Naive thymus-derived CD8-positive, alpha-beta T cell (primary cell): Measurements from ENCODE around the gene PARP1. TPM values are rescaled to one million over a fixed set of nuclear protein-coding genes. Genes with fewer than 3 reads are reported as not detected.
"Not testable (repeated sequence)": the region's sequence is repeated elsewhere in the genome, so short reads cannot be mapped to it uniquely, and the experiment has no call there.

Experiments used
- ATAC-seq, 2 donors: fragments of 150-1000 bp; cut with Tn5 transposase in 1 of 2; sonication (Bioruptor Pico), chemical (Tn5 transposase) in 1 of 2; 1 replicate in 1 of 2; 2 replicates in 1 of 2; pipeline ENCODE4 v1.10.0; 2021; ENCODE audit warnings: mild to moderate bottlenecking in 2 of 2, moderate library complexity in 2 of 2
- POLR2A ChIA-PET: fragments of 350-600 bp; sonication (Branson Sonifier 250); formaldehyde crosslinking; loops from one replicate; lab custom pipeline; 2021; ENCODE audit warnings: antibody characterized with exemption; lab: Charles Lee
- DNase-seq, 10 donors: peaks; one replicate each; pipeline versions ENCODE4 v3.0.0 to v3.0.0-alpha.2; 2020 to 2022
- H3K27ac Mint-ChIP-seq, 10 donors: one replicate each; pipeline ENCODE4 v1.8.0; 2020 to 2022; ENCODE audit warnings: mild to moderate bottlenecking in 10 of 10, mixed read lengths in 10 of 10, moderate library complexity in 4 of 10, inconsistent platforms in 1 of 10
- H3K27me3 Mint-ChIP-seq, 5 donors: one replicate each; pipeline ENCODE4 v1.8.0; 2021 to 2022; ENCODE audit warnings: mixed read lengths in 5 of 5
- H3K36me3 Mint-ChIP-seq, 3 donors: one replicate each; pipeline ENCODE4 v1.8.0; 2020 to 2022; ENCODE audit warnings: mixed read lengths in 3 of 3, mild to moderate bottlenecking in 2 of 3, inconsistent platforms in 1 of 3
- H3K4me1 Mint-ChIP-seq, 4 donors: one replicate each; pipeline ENCODE4 v1.8.0; 2021 to 2022; ENCODE audit warnings: mixed read lengths in 4 of 4
- H3K4me3 Mint-ChIP-seq, 10 donors: one replicate each; pipeline ENCODE4 v1.8.0; 2020 to 2022; ENCODE audit warnings: mild to moderate bottlenecking in 10 of 10, mixed read lengths in 10 of 10, moderate library complexity in 6 of 10, inconsistent platforms in 1 of 10
- H3K9me3 Mint-ChIP-seq, 9 donors: one replicate each; pipeline ENCODE4 v1.8.0; 2020 to 2022; ENCODE audit warnings: mixed read lengths in 9 of 9, mild to moderate bottlenecking in 3 of 9, inconsistent platforms in 1 of 9, moderate library complexity in 1 of 9
- polyA plus RNA-seq, 3 donors: library from polyadenylated mRNA; unstranded; fragments of 300-500 nt; fragmentation: Illumina TruSeq; gene quantifications; one replicate each; pipeline ENCODE4 v1.2.3, GENCODE V29; 2021
- total RNA-seq, 8 experiments: library from RNA in 2 of 8; stranded (reverse) in 2 of 8; gene quantifications; one replicate each; pipeline ENCODE4 v1.2.3 and lab custom pipeline; 2021 to 2026

Gene PARP1
- total and polyA plus RNA-seq, 5 experiments from 2014 or later, result 98.6 to 128 (median 103) TPM

DNA sequence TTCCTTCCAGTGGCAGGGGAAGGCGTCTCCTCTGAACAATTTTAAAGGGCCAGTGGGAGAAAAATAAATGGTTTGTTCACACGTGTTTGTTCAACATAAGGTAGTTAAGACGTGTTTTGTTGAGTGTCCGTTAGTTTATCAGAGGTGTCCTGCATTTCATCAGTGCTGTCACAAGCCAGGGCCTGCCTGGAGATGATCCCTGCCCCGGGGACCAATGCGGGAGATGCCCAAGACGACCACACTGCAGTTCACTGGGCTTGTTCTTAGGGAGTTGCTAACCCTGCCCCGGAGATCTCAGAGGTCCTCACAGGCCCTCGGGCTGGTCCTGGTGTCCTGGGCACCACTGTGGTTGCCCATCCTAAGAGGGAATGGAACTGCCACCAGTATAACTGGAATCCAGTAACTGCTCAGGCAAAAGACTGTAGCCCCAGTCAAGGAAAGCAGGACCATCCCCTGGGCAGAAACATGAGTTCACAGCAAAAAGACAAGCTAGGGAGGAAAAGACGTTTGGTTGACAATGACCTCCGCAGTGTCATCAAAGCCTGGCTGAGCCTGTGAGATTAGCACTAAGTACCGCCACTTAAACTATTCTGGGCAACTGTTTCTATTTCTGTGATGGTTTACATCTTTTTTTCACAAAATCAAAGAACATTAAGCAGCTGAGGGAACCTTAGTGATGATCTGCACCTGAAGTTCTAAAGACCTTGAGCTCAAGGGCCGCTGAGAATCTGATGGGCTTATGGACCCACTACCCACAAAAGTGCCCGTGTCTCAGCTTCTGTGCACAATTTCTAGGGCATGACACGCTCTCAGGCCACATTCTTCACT is 54.0 kb downstream of the PARP1 start:
- ATAC-seq (no peak), DNase-seq (no peak)
- Mint-ChIP-seq H3K36me3 (peaks cover 0 to 22% (median 0%) of the 10 kb centered on the region in 3 donors), H3K4me3 (no peak overlapping the region), H3K27ac (peak overlapping the region in 2 of 10 donors; percentile 52 to 79), H3K4me1 (peaks cover 0 to 7% (median 3%) of the 10 kb centered on the region in 4 donors), H3K9me3 (no peaks in the 10 kb centered on the region), H3K27me3 (no peaks in the 10 kb centered on the region)
- POLR2A ChIA-PET, result no interaction called here

DNA sequence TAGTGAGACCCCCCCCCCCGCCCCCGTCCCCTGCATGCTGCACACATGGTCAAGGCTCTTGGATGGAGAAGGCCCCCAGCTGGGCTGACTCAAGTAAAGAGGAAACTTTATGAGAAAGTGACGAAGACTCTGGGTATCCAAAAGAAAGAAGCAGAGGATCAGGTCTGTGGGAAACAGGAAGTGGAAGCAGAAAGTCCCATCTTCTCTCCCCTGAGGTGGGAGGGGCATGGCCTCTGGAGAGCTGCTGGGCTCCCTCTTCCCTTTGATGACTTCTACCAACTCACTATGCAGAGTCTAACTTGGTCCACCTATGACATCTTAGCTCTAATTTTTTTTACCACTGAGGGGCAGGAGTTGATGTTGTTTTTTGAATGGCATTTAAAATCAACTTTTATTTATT is 56.2 kb downstream of the PARP1 start:
- Mint-ChIP-seq H3K9me3 (no peaks in the 10 kb centered on the region), H3K27me3 (peaks cover 0 to 1% (median 0%) of the 10 kb centered on the region in 5 donors), H3K36me3 (peaks cover 0 to 5% (median 0%) of the 10 kb centered on the region in 3 donors), H3K4me1 (peaks cover 0 to 7% (median 4%) of the 10 kb centered on the region in 4 donors), H3K4me3 (no peak overlapping the region), H3K27ac (no peak overlapping the region)
- POLR2A ChIA-PET, result no interaction called here
- no peak for DNase-seq
- no peak for ATAC-seq

DNA sequence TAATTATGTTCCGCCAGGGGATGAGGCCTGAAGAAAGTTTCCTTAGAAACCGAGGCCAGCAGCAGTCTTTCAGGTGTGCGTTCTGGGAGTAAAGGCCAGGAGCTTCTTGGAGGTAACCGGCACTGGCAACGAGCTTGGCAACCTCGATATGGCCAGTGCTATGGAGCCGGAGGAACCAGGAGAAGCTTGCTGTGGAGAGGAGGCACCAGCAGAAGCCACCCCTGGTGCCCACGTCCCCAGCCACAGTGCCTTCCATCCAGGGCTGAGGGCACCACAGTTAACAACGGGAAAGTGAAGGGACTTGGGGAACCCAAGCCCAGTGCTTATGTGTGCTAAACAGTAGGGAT is 57.4 kb downstream of the PARP1 start:
- DNase-seq (no peak), ATAC-seq (no peak)
- POLR2A ChIA-PET, result no interaction called here
- peak overlapping the region in 1 of 10 donors; percentile 10 for H3K27ac Mint-ChIP-seq
- H3K36me3 Mint-ChIP-seq, result no peaks in the 10 kb centered on the region
- no peaks in the 10 kb centered on the region for H3K9me3 Mint-ChIP-seq
- H3K27me3 Mint-ChIP-seq, result peaks cover 0 to 1% (median 0%) of the 10 kb centered on the region in 5 donors
- H3K4me3 Mint-ChIP-seq, result no peak overlapping the region
- peaks cover 0 to 6% (median 4%) of the 10 kb centered on the region in 4 donors for H3K4me1 Mint-ChIP-seq

DNA sequence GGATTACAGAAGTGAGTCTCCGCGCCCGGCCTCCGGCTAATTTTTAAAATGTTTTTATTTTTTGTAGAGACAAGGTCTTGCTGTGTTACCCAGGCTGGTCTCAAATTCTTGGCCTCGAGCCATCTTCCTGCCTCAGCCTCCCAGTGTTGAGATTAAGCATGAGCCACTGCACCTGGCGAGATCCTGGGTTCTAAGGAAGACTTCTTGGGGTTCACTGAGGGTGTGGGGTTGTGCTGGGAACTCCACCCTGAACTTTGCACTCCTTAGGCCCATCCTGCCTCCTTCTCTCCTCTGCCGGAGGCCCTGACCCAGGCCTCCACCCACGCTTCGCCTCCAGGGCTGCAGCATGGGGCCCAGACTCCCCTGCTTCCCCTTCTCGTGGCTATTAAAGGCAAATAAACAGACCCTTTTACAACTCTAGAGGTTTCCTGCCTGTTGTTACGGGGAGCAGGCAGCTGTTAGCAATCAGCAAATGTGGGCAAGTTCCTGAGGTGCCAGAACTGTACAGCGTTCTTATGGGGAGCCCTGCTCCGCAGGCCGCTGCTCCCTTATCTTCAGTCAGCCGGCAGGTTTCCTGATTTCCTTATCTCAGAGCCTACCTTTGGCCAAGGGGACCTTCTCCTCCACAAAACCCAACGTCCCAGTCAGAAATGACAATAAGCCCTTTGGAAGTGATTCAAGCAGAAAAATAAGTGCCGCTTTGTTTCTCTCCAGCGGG is 57.9 kb downstream of the PARP1 start:
- H3K36me3 Mint-ChIP-seq, result no peaks in the 10 kb centered on the region
- H3K27ac Mint-ChIP-seq, result no peak overlapping the region
- POLR2A ChIA-PET, result no interaction called here
- DNase-seq (no peak), ATAC-seq (no peak)
- peaks cover 0 to 4% (median 4%) of the 10 kb centered on the region in 4 donors for H3K4me1 Mint-ChIP-seq
- H3K4me3 Mint-ChIP-seq, result no peak overlapping the region
- H3K27me3 Mint-ChIP-seq, result peaks cover 0 to 1% (median 0%) of the 10 kb centered on the region in 5 donors
- H3K9me3 Mint-ChIP-seq, result no peaks in the 10 kb centered on the region

DNA sequence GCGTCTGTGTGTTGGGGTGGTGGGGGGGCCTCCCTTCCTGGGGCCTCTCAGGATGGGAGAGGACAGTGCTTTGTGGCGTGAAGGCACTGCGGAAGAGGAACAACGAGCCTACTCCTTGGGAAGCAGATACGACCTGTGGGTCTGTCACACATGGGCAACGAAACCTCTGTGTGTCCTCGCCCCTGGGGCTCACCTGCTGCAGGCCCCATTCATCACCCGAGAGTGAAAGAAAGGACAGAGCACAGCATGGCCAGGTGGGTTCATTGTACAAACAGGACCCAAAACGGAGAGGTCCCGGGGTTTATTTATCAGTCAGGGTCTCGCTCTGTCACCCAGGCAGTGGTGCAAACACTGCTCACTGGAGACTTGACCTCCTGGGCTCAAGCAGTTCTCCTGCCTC is 58.8 kb downstream of the PARP1 start:
- Mint-ChIP-seq H3K9me3 (no peaks in the 10 kb centered on the region), H3K36me3 (no peaks in the 10 kb centered on the region), H3K27ac (no peak overlapping the region), H3K4me3 (no peak overlapping the region), H3K27me3 (peaks cover 0 to 1% (median 0%) of the 10 kb centered on the region in 5 donors), H3K4me1 (peaks cover 0 to 4% (median 4%) of the 10 kb centered on the region in 4 donors)
- POLR2A ChIA-PET, result no interaction called here
- ATAC-seq (no peak), DNase-seq (no peak)

DNA sequence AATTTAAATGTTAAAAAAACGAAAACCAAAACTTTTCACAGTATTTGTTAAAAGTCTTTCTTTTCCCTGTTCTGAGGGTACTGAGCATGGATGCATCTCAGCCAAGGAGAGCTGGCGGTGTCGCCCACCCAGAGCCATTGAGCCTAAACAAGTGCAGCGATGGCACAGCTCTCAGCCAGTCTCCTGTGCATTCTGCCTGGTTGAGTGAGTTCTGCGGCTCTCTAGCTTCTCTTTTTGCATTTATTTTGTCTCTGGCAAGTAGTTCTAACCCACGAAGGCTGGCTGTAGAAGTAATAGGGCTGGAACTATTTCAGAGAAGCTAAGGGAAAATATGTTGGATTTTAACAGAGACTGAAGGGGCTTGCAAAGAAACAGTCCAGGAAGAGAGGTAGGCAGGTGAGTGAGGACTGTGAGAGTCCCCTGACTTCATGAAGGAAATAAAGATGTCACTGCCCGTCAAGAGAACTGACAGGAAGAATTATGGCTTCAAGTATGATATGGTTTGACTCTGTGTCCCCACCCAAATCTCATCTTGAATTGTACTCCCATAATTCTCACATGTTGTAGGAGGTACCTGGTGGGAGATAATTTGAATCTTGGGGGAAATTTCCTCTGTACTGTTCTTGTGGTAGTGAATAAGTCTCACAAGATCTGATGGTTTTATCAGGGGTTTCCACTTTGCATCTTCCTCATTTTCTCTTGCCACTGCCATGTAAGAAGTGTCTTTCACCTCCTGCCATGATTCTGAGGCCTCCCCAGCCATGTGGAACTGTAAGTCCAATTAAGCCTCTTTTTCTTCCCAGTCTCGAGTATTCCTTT is 63.2 kb downstream of the PARP1 start:
- no peak for DNase-seq
- Mint-ChIP-seq H3K4me3 (no peak overlapping the region), H3K9me3 (peaks cover 0 to 22% (median 8%) of the 10 kb centered on the region in 9 donors), H3K4me1 (peaks cover 0 to 4% (median 0%) of the 10 kb centered on the region in 4 donors), H3K27me3 (peaks cover 5 to 13% (median 8%) of the 10 kb centered on the region in 5 donors), H3K27ac (no peak overlapping the region), H3K36me3 (peaks cover 0 to 14% (median 12%) of the 10 kb centered on the region in 3 donors)
- POLR2A ChIA-PET, result no interaction called here
- ATAC-seq, result no peak

DNA sequence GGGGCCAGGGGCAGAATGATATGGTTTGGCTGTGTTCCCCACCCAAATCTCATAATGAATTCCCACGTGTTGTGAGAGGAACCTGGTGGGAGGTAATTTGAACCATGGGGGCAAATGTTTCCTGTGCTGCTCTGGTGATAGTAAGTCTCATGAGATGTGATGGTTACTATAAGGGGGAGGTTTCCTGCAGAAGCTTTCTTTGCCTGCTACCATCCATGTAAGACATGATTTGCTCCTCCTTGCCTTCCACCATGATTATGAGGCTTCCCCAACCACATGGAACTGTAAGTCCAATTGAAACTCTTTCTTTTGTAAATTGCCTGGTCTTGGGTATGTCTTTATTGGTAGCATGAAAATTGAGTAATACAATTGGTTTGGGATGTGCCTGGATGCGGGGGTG is 65.2 kb downstream of the PARP1 start:
- Mint-ChIP-seq H3K4me3 (no peak overlapping the region), H3K4me1 (peaks cover 0 to 2% (median 0%) of the 10 kb centered on the region in 4 donors), H3K27ac (no peak overlapping the region), H3K36me3 (peaks cover 0 to 14% (median 12%) of the 10 kb centered on the region in 3 donors), H3K9me3 (peaks cover 0 to 22% (median 8%) of the 10 kb centered on the region in 9 donors), H3K27me3 (peaks cover 5 to 13% (median 8%) of the 10 kb centered on the region in 5 donors)
- ATAC-seq (no peak), DNase-seq (no peak)
- POLR2A ChIA-PET, result no interaction called here

DNA sequence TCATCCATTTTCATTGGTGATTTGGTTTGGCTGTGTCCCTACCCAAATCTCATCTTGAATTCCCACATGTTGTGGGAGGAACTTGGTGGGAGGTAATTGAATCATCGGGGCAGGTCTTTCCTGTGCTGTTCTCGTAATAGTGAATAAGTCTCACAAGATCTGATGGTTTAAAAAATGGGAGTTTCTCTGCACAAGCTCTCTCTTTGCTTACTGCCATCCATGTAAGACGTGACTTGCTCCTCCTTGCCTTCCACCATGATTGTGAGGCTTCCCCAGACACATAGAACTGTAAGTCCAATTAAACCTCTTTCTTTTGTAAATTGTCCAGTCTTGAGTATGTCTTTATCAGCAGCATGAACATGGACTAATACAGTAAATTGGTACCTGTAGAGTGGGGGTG is 67.8 kb downstream of the PARP1 start:
- H3K27me3 Mint-ChIP-seq, result peaks cover 5 to 13% (median 8%) of the 10 kb centered on the region in 5 donors
- peaks cover 0 to 22% (median 8%) of the 10 kb centered on the region in 9 donors for H3K9me3 Mint-ChIP-seq
- ATAC-seq, DNase-seq, POLR2A ChIA-PET, H3K4me1 Mint-ChIP-seq, H3K4me3 Mint-ChIP-seq, H3K27ac Mint-ChIP-seq: not testable (repeated sequence)
- peaks cover 0 to 14% (median 12%) of the 10 kb centered on the region in 3 donors for H3K36me3 Mint-ChIP-seq

DNA sequence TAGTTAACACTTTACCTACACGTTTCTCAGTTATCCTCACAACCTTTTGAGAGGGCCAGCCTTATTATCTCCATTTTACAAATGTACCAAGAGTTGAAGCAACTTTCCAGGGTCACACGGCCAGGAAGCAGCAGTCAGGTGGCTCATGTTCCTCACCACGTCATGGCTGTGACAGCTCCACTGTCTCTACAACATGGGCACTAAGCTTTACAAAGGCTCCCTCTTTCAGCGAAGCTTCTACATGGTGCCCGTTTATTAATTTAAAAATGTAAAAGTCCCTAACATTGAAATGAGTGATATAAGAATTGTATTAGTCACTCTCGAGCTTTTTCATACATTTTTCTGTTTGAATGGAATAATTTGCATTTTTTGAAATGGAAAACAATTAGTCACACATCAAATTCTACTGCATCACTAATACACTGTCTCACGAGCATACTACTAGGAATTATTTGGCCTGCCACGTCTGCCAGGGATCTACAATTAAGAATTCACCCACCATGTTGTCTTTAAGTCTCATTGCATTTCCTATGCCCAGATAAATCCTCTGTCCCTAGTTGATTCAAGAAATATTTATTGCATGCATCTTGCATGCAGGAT is 70.5 kb downstream of the PARP1 start:
- no peak for DNase-seq
- no peak overlapping the region for H3K4me3 Mint-ChIP-seq
- H3K9me3 Mint-ChIP-seq, result peaks cover 0 to 17% (median 8%) of the 10 kb centered on the region in 9 donors
- H3K27me3 Mint-ChIP-seq, result peaks cover 5 to 13% (median 8%) of the 10 kb centered on the region in 5 donors
- no peak for ATAC-seq
- H3K27ac Mint-ChIP-seq, result no peak overlapping the region
- H3K4me1 Mint-ChIP-seq, result peaks cover 2 to 7% (median 6%) of the 10 kb centered on the region in 4 donors
- POLR2A ChIA-PET, result no interaction called here
- peaks cover 0 to 13% (median 12%) of the 10 kb centered on the region in 3 donors for H3K36me3 Mint-ChIP-seq

DNA sequence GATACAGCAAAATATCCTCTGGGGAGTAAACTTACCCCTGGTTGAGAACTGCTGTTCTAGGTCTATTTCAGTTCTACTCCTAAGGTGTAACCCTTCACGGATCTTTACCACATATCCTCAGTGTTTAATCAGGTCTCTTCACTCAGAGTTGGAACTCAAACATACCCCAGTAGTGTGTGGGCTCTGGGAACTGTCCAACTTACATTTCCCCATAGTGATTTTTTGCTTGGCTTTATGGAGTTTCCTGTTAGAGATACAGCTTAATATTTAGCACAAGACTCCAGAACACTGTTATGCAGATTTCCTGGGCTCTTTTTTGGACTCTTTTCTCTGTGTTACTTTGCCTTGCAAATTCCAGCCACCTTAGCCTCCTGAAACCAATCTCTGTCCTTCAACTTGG is 72.2 kb downstream of the PARP1 start:
- POLR2A ChIA-PET, result no interaction called here
- no peak overlapping the region for H3K4me3 Mint-ChIP-seq
- no peak for ATAC-seq
- H3K27me3 Mint-ChIP-seq, result peaks cover 4 to 8% (median 6%) of the 10 kb centered on the region in 5 donors
- H3K27ac Mint-ChIP-seq, result no peak overlapping the region
- peaks cover 0 to 9% (median 6%) of the 10 kb centered on the region in 3 donors for H3K36me3 Mint-ChIP-seq
- no peak for DNase-seq
- peaks cover 0 to 8% (median 6%) of the 10 kb centered on the region in 9 donors for H3K9me3 Mint-ChIP-seq
- peaks cover 2 to 7% (median 6%) of the 10 kb centered on the region in 4 donors for H3K4me1 Mint-ChIP-seq

DNA sequence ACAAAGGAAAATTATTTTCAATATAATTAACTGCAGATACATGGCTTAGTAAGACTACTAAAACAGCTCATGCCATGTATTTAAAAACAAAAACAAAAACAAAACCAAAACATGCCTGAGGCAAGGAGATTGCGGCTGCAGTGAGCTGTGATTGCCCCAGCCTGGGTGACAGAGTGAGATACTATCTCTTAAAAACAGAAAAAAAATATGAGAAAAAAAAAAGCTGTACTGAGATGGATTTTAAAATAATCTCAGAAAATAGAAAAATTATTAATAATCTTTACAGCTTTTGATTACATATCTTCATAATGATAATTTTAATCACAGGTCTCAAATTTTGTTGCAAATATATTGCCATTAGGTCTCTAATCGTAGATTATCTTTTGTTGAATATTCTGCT is 74.9 kb downstream of the PARP1 start:
- Mint-ChIP-seq H3K4me1 (peaks cover 0 to 7% (median 6%) of the 10 kb centered on the region in 4 donors), H3K27ac (peak overlapping the region in 2 of 10 donors; percentile 8 to 69), H3K36me3 (no peaks in the 10 kb centered on the region), H3K4me3 (peak overlapping the region in 8 of 10 donors; percentile 5 to 77 (median 55)), H3K9me3 (no peaks in the 10 kb centered on the region), H3K27me3 (peaks cover 0 to 2% (median 0%) of the 10 kb centered on the region in 5 donors)
- POLR2A ChIA-PET, result interaction anchor here (0.9 kb wide), 1 partner anchor 222 kb away, joined by 3 read pairs; no protein-coding TSS in a partner anchor
- no peak for ATAC-seq
- DNase-seq, result no peak

DNA sequence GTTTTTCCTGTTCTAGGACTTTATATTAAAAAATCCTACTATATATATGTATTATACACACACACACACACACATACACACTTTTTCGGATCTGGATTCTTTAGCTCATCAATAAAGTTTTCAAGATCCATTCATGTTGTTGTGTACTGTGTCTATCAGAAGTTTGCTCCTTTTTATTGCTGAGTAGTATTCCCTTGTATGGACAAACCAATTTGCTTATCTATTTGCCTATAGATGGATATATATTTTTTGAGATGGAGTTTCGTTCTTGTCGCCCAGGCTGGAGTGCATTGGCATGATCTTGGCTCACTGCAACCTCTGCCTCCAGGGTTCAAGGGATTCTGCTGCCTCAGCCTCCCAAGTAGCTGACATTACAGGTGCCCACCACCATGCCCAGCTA is 78.7 kb downstream of the PARP1 start:
- H3K9me3 Mint-ChIP-seq, result no peaks in the 10 kb centered on the region
- no peak overlapping the region for H3K27ac Mint-ChIP-seq
- ATAC-seq (no peak), DNase-seq (no peak)
- H3K27me3 Mint-ChIP-seq, result peaks cover 0 to 2% (median 0%) of the 10 kb centered on the region in 5 donors
- H3K36me3 Mint-ChIP-seq, result no peaks in the 10 kb centered on the region
- H3K4me3 Mint-ChIP-seq, result no peak overlapping the region
- POLR2A ChIA-PET, result no interaction called here
- H3K4me1 Mint-ChIP-seq, result peaks cover 0 to 7% (median 6%) of the 10 kb centered on the region in 4 donors
